Esophagus muscularis mucosa (tissue), 3 donors: ENCODE measurements around the gene TLK2.

Source experiments
- CTCF ChIP-seq, 3 experiments: fragments of 200-600 bp in 2 of 3; fragments of 450-650 bp in 1 of 3; sonication (generic) in 2 of 3; IDR thresholded peaks; one replicate each; pipeline ENCODE4 v1.5.1; 2017 to 2019; ENCODE audit warnings: antibody characterized with exemption in 3 of 3, mild to moderate bottlenecking in 2 of 3, moderate library complexity in 1 of 3
- POLR2A ChIP-seq: fragments of 450-650 bp; IDR thresholded peaks from one replicate; pipeline ENCODE4 v1.6.1; 2017; ENCODE audit warnings: antibody characterized with exemption, moderate library complexity, mild to moderate bottlenecking, low read depth

DNA sequence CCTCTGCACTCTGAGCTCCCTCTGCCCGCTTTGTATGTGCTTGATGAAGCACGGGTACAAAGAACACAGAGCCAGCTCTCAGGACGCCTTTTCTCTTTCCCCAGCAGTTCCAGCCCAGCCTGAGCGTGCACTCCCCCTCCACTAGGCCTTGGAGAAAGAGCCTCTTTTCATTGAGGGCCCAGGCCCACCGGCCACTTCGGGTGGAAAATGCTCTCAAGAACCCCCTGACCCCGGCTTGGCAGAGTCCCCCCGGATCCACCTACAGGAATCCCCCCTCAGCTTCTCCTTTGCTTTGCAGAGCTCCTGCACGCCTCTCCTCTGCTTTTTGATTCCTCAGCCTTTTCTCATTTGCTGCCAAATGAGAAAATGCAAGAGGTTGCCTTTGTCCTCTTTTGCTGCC lies 179.1 kb downstream of the TLK2 start:
- TF ChIP-seq CTCF (IDR thresholded peaks at IDR 0.05) (no peak), POLR2A (no peak)
